Ecto neural progenitor cell (in vitro differentiated cells): ENCODE measurements around the gene COG2.
"Not testable (repeated sequence)": the region's sequence is repeated elsewhere in the genome, so short reads cannot be mapped to it uniquely, and the experiment has no call there.

ENCODE experiments used
- DNase-seq: peaks from one replicate; pipeline ENCODE4 v3.0.0-alpha.2; 2018; ENCODE audit warnings: low spot score

Gene COG2

DNA sequence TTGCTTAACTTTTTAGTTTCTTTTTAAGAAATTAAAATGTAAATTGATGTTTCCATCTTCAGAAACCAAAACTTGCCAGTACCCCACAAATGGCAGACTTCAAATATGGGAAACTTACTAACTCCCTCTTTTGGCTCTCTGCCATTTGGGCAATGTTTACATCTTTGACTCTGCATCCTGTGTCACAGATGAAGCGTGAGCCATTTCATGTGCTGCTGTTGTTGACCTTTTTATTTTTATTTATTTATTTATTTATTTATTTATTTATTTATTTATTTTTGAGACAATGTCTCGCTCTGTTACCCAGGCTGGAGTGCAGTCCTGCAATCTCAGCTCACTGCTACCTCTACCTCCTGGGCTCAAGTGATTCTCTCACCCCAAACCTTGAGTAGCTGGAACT, 16.0 kb upstream of the COG2 start:
- DNase-seq = no peak

DNA sequence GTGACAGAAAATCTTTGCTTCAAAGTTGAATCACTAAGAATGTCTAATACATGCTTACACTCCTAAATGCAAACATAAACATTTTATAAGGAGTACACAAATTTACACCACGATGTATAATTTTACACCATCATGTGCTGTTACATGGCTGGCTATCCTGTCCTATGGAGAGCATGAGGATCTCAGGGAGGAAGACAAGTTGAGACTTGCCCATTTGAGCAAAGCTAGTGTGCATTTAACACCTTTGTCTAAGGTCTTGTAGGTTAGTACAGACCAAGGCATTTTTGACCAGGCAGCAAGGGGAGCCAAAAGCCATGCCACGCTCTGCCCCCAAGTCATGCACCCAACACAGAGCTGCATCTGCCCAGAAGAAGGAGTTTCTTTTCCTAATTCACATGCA, 14.5 kb upstream of the COG2 start:
- DNase-seq = no peak

DNA sequence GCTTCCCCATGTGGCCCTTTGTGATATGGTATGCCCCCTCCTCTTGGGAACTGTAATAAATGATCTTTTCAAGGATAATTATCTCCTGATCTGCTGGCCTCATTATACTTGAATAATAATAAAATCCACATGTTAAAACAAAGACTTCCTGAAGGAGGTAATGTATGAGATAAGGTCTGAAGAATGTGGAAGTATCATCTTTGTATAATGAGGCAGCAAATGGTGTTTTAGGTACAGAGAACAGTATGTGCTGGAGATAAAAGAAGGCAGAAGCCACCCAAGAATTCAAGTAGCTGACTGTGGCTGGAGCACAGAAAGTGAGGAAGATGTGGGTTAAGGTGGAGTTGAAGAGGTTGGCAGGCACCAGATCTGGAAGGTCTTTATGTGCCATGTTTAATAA, 12.8 kb upstream of the COG2 start:
- DNase-seq = no peak

- no peak for DNase-seq
Measured at GRCh38 chr1:230631477-230631876, 10.8 kb upstream of the COG2 start.

DNA sequence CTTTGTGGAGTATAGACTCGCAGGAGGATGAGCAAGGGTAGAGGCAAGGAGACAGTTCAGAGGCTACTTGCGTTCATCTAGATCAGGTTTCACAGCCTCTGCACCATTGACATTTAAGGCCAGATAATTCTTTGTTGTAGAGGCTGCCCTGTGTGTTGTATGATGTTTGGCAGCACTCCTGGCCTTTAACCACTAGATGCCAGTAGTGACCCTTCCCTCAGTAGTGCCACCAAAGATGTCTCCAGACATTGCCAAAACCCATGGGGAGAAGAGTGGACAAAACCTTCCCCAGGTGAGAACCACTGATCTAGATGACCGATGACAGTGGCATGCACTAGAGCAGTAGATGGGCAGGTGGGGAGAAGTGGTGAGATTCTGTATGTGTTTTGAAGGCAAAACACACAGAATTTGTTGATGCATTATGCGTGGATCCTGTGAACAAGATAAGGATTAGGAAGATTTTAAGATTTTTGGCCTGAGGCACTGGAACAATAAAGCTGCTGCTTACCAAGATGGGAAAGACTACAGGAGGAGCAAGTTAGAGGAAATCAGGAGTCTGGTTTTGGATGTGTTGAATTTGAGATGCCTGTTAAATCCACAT, 9.9 kb upstream of the COG2 start:
- DNase-seq = peak; percentile 50

DNA sequence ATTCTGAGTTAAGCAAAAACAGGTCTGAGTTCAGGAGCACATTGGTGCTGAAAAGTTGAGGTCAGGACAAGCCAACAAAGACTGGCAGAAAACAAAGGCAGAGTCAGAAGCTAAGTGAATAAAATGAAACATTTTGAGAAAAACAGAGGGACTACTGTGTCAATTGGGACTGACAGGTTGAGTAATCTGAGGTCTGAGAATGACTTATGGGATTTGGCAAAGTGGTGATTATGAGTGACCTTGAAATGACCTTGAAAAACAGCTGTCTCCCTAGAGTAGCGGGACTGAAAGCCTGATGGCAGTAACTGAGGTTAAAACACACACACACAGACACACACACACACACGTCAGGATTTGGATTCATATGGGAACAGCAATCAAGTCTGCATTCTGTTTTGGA, 8.8 kb upstream of the COG2 start:
- no peak for DNase-seq

GRCh38 chr1:230634384-230634783, 7.9 kb upstream of the COG2 start:
- DNase-seq = no peak

DNA sequence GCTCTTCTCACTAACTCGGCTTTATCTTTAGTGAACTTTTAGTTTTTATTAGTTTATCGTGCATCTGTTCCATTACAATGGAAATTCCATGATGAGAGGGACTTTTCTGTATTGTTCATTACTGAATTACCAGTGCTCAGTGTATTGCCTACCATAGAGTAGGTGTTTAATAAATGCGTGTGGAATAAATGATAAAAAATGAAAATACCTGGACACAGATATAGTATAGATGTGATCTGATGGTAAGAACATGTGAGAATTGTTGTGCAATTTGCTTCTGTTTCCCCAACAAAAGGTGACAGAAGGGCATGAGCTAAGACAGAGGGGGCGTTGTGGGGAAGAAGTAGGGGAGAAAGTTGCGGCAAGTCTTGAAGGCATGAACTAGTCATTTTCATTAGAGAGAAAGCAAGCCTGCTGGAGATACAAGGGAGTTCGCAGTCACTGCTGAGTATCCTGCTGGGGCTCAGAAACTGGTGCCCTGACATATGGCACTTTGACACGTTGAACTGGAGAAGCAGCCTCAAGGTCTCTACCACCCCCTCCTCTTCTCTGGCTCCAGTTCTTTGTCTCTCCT, 5.6 kb upstream of the COG2 start:
- no peak for DNase-seq

DNA sequence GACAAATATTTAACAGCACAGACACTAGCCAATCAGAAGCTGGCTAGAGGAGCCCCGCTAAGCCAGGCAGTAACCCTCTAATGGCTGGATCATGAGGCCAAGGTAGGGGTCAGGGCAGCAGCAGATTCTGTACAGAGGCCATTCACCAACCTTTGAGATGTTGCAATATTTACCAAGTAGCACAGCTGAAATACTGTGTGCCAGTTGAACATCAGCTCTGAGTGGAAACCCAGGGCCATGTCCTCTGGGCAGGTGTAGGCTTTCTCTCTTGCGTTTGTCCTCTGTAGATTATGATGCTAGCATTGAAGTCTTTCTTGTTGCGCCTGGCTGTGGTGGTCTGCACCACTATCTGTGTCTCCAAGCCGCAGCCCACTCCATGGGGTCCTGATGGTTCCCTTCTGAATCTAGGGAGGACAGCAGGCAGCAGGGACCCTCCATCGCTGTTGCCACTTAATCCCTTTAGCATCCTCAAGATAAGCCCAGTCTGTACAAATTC, 2.5 kb upstream of the COG2 start:
- DNase-seq = no peak

DNA sequence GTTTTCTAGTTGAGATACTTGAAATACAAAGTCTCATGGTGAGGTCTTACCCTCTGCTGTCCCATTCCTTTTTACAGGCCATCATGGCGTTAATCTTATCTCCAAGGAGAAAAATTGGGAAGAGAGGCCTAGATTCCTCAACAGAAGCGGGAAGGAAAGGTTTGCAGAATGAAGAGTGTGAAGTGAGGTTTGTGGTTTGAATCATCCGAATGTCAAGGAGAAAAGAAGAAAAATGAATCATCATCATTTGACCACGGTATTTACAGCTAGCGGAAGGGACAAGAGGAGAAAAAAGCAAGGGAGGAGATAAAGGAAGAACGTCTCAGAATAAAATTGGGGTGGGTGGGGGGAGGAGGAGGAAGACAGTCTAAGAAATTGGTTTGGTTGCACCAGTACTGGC, 935 bp upstream of the COG2 start:
- no peak for DNase-seq

DNA sequence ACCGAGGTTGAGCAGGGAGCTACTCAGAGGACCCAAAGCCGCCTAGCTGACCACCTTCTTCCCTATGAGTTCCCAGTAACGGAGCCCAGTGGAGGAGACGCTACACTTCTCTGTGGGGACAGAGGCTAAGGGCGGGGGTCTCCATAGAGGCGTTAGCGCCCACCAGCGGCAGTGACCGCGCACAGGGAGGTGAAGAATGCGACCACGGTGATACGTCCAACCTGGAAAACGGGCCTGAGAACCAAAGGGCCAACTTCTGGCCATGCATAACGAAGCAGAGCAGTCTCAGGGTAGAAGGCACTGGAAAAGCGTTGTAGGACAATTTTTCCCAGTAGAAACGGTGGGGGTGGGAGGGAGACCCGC, 400 bp upstream of the COG2 start:
- DNase-seq = no peak

DNA sequence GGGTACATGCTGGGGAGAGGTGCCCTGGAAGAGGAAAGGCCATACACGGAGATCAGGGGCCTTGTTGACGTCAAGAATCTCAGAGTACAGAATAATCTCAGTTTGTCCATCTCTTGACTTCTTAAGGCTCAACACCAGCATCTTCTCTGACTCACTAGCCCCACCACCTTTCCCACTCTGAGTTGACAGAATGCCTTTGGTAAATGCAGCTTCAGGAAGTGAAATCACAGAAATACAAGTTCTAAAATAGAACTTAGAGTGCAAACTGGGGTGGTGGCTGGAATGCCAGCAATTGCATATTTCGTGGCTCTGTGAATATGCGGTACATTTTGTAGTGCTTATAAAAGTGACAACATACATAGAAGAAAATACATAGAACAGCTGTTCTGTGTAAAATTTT, 1.6 kb downstream of the COG2 start:
- no peak for DNase-seq

DNA sequence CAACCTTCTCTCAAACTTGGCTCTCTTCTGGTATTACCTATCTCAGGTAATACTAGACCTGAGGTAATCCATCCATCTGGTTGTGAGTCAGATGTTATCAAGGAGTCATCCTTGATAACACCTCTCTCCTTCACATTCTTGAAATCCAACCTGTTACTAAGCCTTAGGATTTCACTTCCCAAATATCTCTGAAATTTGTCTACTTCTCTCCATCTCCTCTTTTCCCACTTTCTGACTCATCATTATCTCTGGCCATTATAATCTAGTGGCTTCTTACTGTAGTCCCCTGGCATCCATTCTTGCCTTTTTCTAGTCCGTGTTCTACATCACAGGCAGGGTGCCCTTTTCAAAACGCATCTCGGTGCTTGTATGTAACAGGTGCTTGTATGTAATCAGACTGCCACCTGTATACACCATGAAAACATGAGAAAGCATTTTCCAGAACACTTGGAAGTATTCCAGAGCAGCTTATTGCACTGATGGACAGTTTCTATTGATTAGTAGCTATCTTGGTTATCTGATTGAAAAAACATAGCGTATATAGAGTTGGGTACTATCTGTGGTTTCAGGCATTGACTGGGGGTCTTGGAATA, 4.5 kb downstream of the COG2 start:
- DNase-seq = no peak

- DNase-seq = no peak
Measured at GRCh38 chr1:230647321-230647720, 5.0 kb downstream of the COG2 start.

GRCh38 chr1:230648114-230648513, 5.8 kb downstream of the COG2 start:
- no peak for DNase-seq

- DNase-seq = no peak
Measured at GRCh38 chr1:230650300-230650699, 8.0 kb downstream of the COG2 start.

DNA sequence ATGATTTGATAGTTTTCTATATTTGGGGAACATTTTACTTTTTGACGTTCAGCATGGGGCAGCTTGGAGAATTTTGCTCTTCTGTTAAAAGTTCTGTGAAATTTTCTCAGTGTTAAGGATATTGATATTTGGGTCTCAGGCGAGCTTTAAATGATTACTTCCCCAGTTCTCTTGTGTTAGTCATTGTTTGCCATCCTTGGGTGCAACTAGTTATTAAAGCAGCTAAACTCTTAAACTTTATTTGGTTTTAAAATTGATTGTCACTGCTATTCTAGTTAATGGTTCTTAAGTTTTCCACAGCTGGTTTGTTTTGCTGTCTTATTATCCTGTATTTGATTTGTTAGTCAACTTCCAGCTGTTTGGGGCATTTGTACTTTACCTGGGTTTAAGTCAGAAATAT, 9.0 kb downstream of the COG2 start:
- no peak for DNase-seq

DNA sequence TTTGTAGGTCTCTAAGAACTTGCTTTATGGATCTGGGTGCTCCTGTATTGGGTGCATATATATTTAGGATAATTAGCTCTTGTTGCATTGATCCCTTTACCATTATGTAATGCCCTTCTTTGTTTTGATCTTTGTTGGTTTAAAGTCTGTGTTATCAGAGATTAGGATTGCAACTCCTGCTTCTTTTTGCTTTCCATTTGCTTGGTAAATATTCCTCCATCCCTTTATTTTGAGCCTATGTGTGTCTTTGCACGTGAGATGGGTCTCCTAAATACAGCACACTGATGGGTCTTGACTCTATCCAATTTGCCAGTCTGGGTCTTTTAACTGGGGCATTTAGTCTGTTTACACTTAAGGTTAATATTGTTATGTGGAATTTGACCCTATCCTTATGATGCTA, 14.4 kb downstream of the COG2 start:
- not testable (repeated sequence) for DNase-seq

- DNase-seq = not testable (repeated sequence)
Measured at GRCh38 chr1:230658103-230658502, 15.8 kb downstream of the COG2 start.

- DNase-seq = no peak
Measured at GRCh38 chr1:230658691-230659090, 16.4 kb downstream of the COG2 start.

- no peak for DNase-seq
Measured at GRCh38 chr1:230661976-230662375, 19.7 kb downstream of the COG2 start.

DNA sequence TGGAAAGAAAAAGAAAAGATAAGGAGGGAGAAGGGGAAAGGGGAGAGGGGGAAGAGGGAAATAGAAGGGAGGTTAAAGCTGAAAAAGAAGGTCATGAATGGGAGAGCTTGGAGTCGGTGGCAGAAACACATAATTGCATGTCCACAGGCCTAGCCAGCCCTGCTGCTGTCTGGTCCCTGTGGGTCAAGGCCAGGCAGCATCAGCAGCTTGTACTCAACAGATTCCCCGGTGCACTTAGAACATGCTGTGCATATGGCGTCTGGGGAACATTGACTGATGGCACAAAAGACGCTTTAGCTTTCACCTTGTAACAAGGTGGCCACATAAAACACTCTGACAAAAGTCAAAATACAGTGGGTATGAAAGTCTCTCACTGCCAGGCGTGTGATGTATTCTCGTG, 25.9 kb downstream of the COG2 start:
- DNase-seq = no peak

GRCh38 chr1:230669543-230669942, 27.3 kb downstream of the COG2 start:
- DNase-seq = no peak

GRCh38 chr1:230674581-230674980, 32.3 kb downstream of the COG2 start:
- no peak for DNase-seq
